Glomerular visceral epithelial cell (primary cell): Measurements from ENCODE around the gene CUX1.
"Not testable (repeated sequence)": the region's sequence is repeated elsewhere in the genome, so short reads cannot be mapped to it uniquely, and the experiment has no call there.

Experiments used
- DNase-seq: peaks from one replicate; pipeline ENCODE4 v3.0.0-alpha.2; 2016; ENCODE audit errors: extremely low spot score

CUX1 gene

GRCh38 chr7:101854084-101854865, 36.8 kb downstream of the CUX1 start:
- no peak for DNase-seq

GRCh38 chr7:101856473-101857357, 39.3 kb downstream of the CUX1 start:
- DNase-seq: peak; percentile 96

GRCh38 chr7:101857358-101857811, 40.0 kb downstream of the CUX1 start:
- no peak for DNase-seq

- peak; percentile 56 for DNase-seq
Measured at GRCh38 chr7:101858437-101859385, 41.3 kb downstream of the CUX1 start.

GRCh38 chr7:101859411-101860106, 42.1 kb downstream of the CUX1 start:
- DNase-seq: no peak

- DNase-seq: no peak
Measured at GRCh38 chr7:101860316-101861217, 43.1 kb downstream of the CUX1 start.

- DNase-seq: no peak
Measured at GRCh38 chr7:101861218-101861775, 43.9 kb downstream of the CUX1 start.

GRCh38 chr7:101862280-101863220, 45.1 kb downstream of the CUX1 start:
- no peak for DNase-seq

GRCh38 chr7:101863598-101863997, 46.2 kb downstream of the CUX1 start:
- DNase-seq: no peak

- DNase-seq: no peak
Measured at GRCh38 chr7:101864039-101864438, 46.6 kb downstream of the CUX1 start.

GRCh38 chr7:101865031-101865430, 47.6 kb downstream of the CUX1 start:
- no peak for DNase-seq

- no peak for DNase-seq
Measured at GRCh38 chr7:101865455-101865854, 48.0 kb downstream of the CUX1 start.

- no peak for DNase-seq
Measured at GRCh38 chr7:101866328-101866727, 48.9 kb downstream of the CUX1 start.

- DNase-seq: no peak
Measured at GRCh38 chr7:101867265-101867664, 49.8 kb downstream of the CUX1 start.

GRCh38 chr7:101867681-101868080, 50.3 kb downstream of the CUX1 start:
- DNase-seq: not testable (repeated sequence)

GRCh38 chr7:101868191-101868950, 50.9 kb downstream of the CUX1 start:
- no peak for DNase-seq

- no peak for DNase-seq
Measured at GRCh38 chr7:101869026-101869900, 51.8 kb downstream of the CUX1 start.
